ENCODE results near the gene ITPR2. TPM values are rescaled to one million over a fixed set of nuclear protein-coding genes. Genes with fewer than 3 reads are reported as not detected.
"Not testable (repeated sequence)": the region's sequence is repeated elsewhere in the genome, so short reads cannot be mapped to it uniquely, and the experiment has no call there.

Gene ITPR2
- total RNA-seq, 2 experiments from 2014 or later, result 25.6 to 44.7 TPM

DNA sequence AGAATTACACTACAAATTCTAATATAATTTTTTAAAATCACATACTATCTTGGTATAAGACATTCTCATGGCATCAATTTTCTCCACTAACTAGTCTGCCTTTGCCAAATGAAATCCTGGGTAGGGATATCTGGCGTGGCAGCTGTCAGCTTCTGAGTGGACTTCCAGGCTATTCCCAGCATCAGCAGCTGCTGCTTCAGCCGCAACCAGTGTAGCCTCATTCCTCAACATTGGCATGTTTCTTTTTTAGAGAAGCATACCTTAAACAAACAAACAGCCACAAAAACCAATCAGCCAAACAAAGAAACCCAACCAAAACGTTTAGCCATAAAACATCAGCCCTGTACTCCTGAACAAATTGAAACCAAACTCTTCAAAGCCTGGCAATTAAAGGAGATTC lies 401.8 kb downstream of the ITPR2 start:
- no TSS peak for BruUV-seq (replicated peaks)
- DNase-seq (ENCODE audit: low spot score), result no peak
- H3K36me3 ChIP-seq (ENCODE audit: insufficient read depth, low read length), result no peaks in the 10 kb centered on the region
- H3K79me2 ChIP-seq (ENCODE audit: insufficient read depth, low read depth, low read length), result no peaks in the 10 kb centered on the region
- POLR2A ChIA-PET, result interaction anchor here (0.7 kb wide), 1 partner anchor 62 kb away, joined by 3 read pairs; no protein-coding TSS in a partner anchor
- H3K9me3 ChIP-seq (ENCODE audit: low read length), result no peaks in the 10 kb centered on the region
- no peaks in the 10 kb centered on the region for H3K9me2 ChIP-seq (ENCODE audit: insufficient read depth, low read length)
- H3K4me1 ChIP-seq (ENCODE audit: insufficient read depth, low read length, poor library complexity, severe bottlenecking), result no peaks in the 10 kb centered on the region
- intact Hi-C loops (cut with micrococcal nuclease; ENCODE audit: unreplicated experiment), result loop anchor here (5.0 to 10.0 kb wide), 2 partner anchors 271 to 306 kb away; partner anchors contain the start of gene BHLHE41
- no peak overlapping the region for H2AFZ ChIP-seq (ENCODE audit: low read length)
- no peak overlapping the region for H3K4me2 ChIP-seq (ENCODE audit: low read length)
- CTCF ChIA-PET (ENCODE audit: unreplicated experiment), result no interaction called here
- no peaks in the 10 kb centered on the region for H4K20me1 ChIP-seq (ENCODE audit: insufficient read depth, low read length)
- no peak overlapping the region for H3K27ac ChIP-seq (ENCODE audit: low read depth, low read length, poor library complexity, severe bottlenecking)
- no peak for TF ChIP-seq EZH2phosphoT487 (IDR thresholded peaks at IDR 0.05; ENCODE audit: borderline replicate concordance, low read depth, low read length)
- TF ChIP-seq, protein P1, sequence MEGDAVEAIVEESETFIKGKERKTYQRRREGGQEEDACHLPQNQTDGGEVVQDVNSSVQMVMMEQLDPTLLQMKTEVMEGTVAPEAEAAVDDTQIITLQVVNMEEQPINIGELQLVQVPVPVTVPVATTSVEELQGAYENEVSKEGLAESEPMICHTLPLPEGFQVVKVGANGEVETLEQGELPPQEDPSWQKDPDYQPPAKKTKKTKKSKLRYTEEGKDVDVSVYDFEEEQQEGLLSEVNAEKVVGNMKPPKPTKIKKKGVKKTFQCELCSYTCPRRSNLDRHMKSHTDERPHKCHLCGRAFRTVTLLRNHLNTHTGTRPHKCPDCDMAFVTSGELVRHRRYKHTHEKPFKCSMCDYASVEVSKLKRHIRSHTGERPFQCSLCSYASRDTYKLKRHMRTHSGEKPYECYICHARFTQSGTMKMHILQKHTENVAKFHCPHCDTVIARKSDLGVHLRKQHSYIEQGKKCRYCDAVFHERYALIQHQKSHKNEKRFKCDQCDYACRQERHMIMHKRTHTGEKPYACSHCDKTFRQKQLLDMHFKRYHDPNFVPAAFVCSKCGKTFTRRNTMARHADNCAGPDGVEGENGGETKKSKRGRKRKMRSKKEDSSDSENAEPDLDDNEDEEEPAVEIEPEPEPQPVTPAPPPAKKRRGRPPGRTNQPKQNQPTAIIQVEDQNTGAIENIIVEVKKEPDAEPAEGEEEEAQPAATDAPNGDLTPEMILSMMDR (conservative IDR thresholded peaks at IDR 0.05; ENCODE audit: low read length), result no peak
- H3K4me3 ChIP-seq (ENCODE audit: low read depth, low read length, poor library complexity, severe bottlenecking), result no peak overlapping the region

DNA sequence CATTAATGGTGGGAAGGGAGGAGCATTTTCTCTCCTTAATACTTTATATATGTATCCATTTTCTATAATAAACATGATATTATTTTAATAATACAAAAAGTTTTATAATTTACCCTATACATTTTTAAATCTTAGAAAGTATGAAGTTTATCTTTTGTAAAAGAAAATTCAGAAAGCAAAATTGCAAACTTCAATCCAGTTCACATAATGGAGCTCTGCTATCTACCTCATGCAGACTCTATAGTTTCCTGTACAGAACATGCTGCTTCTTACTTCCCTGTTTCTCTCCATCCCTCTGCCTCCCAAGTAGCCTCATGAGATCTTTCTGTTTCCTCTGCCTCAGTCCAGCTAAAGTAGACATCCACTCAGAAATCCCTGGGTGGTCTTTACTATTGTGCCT lies 402.4 kb downstream of the ITPR2 start:
- H3K9me3 ChIP-seq (ENCODE audit: low read length); H3K79me2 ChIP-seq (ENCODE audit: insufficient read depth, low read depth, low read length); H3K27ac ChIP-seq (ENCODE audit: low read depth, low read length, poor library complexity, severe bottlenecking); H3K4me3 ChIP-seq (ENCODE audit: low read depth, low read length, poor library complexity, severe bottlenecking); H4K20me1 ChIP-seq (ENCODE audit: insufficient read depth, low read length); H3K4me2 ChIP-seq (ENCODE audit: low read length); DNase-seq (ENCODE audit: low spot score); H2AFZ ChIP-seq (ENCODE audit: low read length); BruUV-seq (replicated peaks); CTCF ChIA-PET (ENCODE audit: unreplicated experiment); H3K36me3 ChIP-seq (ENCODE audit: insufficient read depth, low read length); H3K4me1 ChIP-seq (ENCODE audit: insufficient read depth, low read length, poor library complexity, severe bottlenecking); H3K9me2 ChIP-seq (ENCODE audit: insufficient read depth, low read length): not testable (repeated sequence)
- POLR2A ChIA-PET, result interaction anchor here (0.7 kb wide), 1 partner anchor 62 kb away, joined by 3 read pairs; no protein-coding TSS in a partner anchor
- intact Hi-C loops (cut with micrococcal nuclease; ENCODE audit: unreplicated experiment), result loop anchor here (5.0 to 10.0 kb wide), 2 partner anchors 272 to 306 kb away; partner anchors contain the start of gene BHLHE41

DNA sequence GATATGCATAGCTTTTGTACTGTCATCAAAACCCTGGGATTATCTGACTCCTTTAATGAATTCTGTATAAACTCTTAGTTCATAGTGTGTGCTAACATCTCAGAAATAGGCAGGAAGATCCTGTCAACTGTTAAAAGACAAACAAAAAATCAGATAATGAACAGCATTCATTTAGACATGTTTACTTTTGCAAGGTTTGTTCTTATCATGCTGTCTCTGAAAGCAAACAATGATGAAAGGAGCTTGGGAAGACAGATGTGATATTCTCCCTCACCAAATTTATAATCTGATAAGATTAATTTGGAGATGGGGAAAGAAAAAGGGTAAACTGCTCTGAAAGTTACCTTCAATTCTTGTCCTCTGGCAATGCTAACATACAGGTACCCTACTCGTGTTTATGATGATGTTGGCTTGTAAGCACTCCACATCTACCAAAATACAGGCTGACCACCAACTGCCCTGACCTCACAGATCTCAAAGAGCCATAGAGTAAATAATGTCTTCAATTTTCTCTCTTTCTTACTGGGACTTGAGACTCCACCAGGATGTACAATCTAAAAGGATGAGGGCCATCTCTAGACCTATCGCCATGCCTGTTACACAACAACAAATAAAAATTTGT lies 403.8 kb downstream of the ITPR2 start:
- BruUV-seq (replicated peaks), result no TSS peak
- Histone ChIP-seq H3K27ac (ENCODE audit: low read depth, low read length, poor library complexity, severe bottlenecking) (no peak overlapping the region), H3K4me1 (ENCODE audit: insufficient read depth, low read length, poor library complexity, severe bottlenecking) (no peaks in the 10 kb centered on the region), H3K9me2 (ENCODE audit: insufficient read depth, low read length) (no peaks in the 10 kb centered on the region), H3K9me3 (ENCODE audit: low read length) (no peaks in the 10 kb centered on the region), H4K20me1 (ENCODE audit: insufficient read depth, low read length) (no peaks in the 10 kb centered on the region), H3K79me2 (ENCODE audit: insufficient read depth, low read depth, low read length) (no peaks in the 10 kb centered on the region), H2AFZ (ENCODE audit: low read length) (no peak overlapping the region), H3K36me3 (ENCODE audit: insufficient read depth, low read length) (no peaks in the 10 kb centered on the region), H3K4me2 (ENCODE audit: low read length) (no peak overlapping the region), H3K4me3 (ENCODE audit: low read depth, low read length, poor library complexity, severe bottlenecking) (no peak overlapping the region)
- TF ChIP-seq, protein P1 (conservative IDR thresholded peaks at IDR 0.05; ENCODE audit: low read length), result no peak
- DNase-seq (ENCODE audit: low spot score), result no peak
- intact Hi-C loops (cut with micrococcal nuclease; ENCODE audit: unreplicated experiment), result no loop called here
- ChIA-PET POLR2A (interaction anchor here (0.6 to 1.0 kb wide), 2 partner anchors 68 to 434 kb away, joined by 3 read pairs; no protein-coding TSS in a partner anchor), CTCF (ENCODE audit: unreplicated experiment) (no interaction called here)
